Liver (tissue), 9 donors: ENCODE measurements around the gene CARS1. TPM values are rescaled to one million over a fixed set of nuclear protein-coding genes. Genes with fewer than 3 reads are reported as not detected.

Source experiments
- DNase-seq: peaks from one replicate; pipeline ENCODE4 v3.0.0-alpha.2; 2017; ENCODE audit warnings: low spot score
- H3K27ac ChIP-seq, 2 donors: one replicate each; pipeline ENCODE4 v1.7.0; 2013; ENCODE audit warnings: inconsistent platforms in 2 of 2, low read length in 2 of 2, control low read depth in 1 of 2, low read depth in 1 of 2, mild to moderate bottlenecking in 1 of 2
- H3K27me3 ChIP-seq, 4 donors: one replicate each; pipeline versions ENCODE4 v1.6.1 to v1.7.0; 2013; ENCODE audit warnings: low read length in 3 of 4, inconsistent platforms in 1 of 4, mild to moderate bottlenecking in 1 of 4, moderate library complexity in 1 of 4; ENCODE audit not compliant: control insufficient read depth in 4 of 4, insufficient read depth in 4 of 4
- H3K36me3 ChIP-seq, 4 donors: one replicate each; pipeline versions ENCODE4 v1.6.1 to v1.7.0; 2013; ENCODE audit warnings: low read length in 3 of 4, mild to moderate bottlenecking in 3 of 4, low read depth in 1 of 4, moderate library complexity in 1 of 4; ENCODE audit not compliant: control insufficient read depth in 4 of 4, insufficient read depth in 3 of 4
- H3K4me1 ChIP-seq, 4 donors: one replicate each; pipeline versions ENCODE4 v1.6.1 to v1.7.0; 2013; ENCODE audit warnings: low read length in 3 of 4, mild to moderate bottlenecking in 3 of 4, moderate library complexity in 1 of 4; ENCODE audit not compliant: control insufficient read depth in 4 of 4, insufficient read depth in 4 of 4
- H3K4me3 ChIP-seq, 3 donors: one replicate each; pipeline versions ENCODE4 v1.6.1 to v1.7.0; 2013; ENCODE audit warnings: low read length in 3 of 3, control low read depth in 1 of 3, low read depth in 1 of 3, mild to moderate bottlenecking in 1 of 3
- H3K9ac ChIP-seq, 2 donors: one replicate each; pipeline ENCODE4 v1.7.0; 2013; ENCODE audit warnings: low read length in 2 of 2, mild to moderate bottlenecking in 2 of 2, moderate library complexity in 2 of 2, control low read depth in 1 of 2, low read depth in 1 of 2
- H3K9me3 ChIP-seq, 4 donors: one replicate each; pipeline versions ENCODE4 v1.6.1 to v1.7.0; 2013; ENCODE audit warnings: low read length in 3 of 4; ENCODE audit not compliant: control insufficient read depth in 4 of 4
- ATF3 ChIP-seq: IDR thresholded peaks from 2 replicates; pipeline ENCODE4 v1.6.1; 2016; ENCODE audit warnings: antibody characterized with exemption
- CTCF ChIP-seq: fragments of 150-350 bp; IDR thresholded peaks from 2 replicates; pipeline ENCODE4 v1.5.1; 2017; ENCODE audit warnings: improper control_type of control experiment, low read depth, low read length; ENCODE audit not compliant: missing input control
- EGR1 ChIP-seq, 2 donors: IDR thresholded peaks; 2 replicates each; pipeline ENCODE4 v1.6.1; 2016 to 2018; ENCODE audit warnings: antibody characterized with exemption in 2 of 2, low read depth in 2 of 2
- FOXA1 ChIP-seq: IDR thresholded peaks from 2 replicates; pipeline ENCODE4 v1.6.1; 2016; ENCODE audit warnings: antibody characterized with exemption
- FOXA2 ChIP-seq: IDR thresholded peaks from 2 replicates; pipeline ENCODE4 v1.6.1; 2016; ENCODE audit warnings: antibody characterized with exemption
- GABPA ChIP-seq, 2 donors: IDR thresholded peaks in 1 of 2; conservative IDR thresholded peaks in 1 of 2; 2 replicates each; pipeline ENCODE4 v1.6.1; 2016; ENCODE audit warnings: antibody characterized with exemption in 2 of 2, mild to moderate bottlenecking in 1 of 2, moderate library complexity in 1 of 2
- HNF4A ChIP-seq, 2 donors: conservative IDR thresholded peaks; 2 replicates each; pipeline ENCODE4 v1.6.1; 2016; ENCODE audit warnings: antibody characterized with exemption in 2 of 2, mild to moderate bottlenecking in 2 of 2
- HNF4G ChIP-seq: IDR thresholded peaks from 2 replicates; pipeline ENCODE4 v1.6.1; 2016; ENCODE audit warnings: antibody characterized with exemption
- JUND ChIP-seq, 2 donors: IDR thresholded peaks; 2 replicates each; pipeline ENCODE4 v1.6.1; 2016; ENCODE audit warnings: antibody characterized with exemption in 2 of 2
- MAX ChIP-seq: IDR thresholded peaks from 2 replicates; pipeline ENCODE4 v1.6.1; 2016; ENCODE audit warnings: antibody characterized with exemption
- NR2F2 ChIP-seq: IDR thresholded peaks from 2 replicates; pipeline ENCODE4 v1.6.1; 2016; ENCODE audit warnings: antibody characterized with exemption
- RAD21 ChIP-seq, 2 donors: IDR thresholded peaks; 2 replicates each; pipeline ENCODE4 v1.6.1; 2016; ENCODE audit warnings: antibody characterized with exemption in 2 of 2, mild to moderate bottlenecking in 2 of 2
- REST ChIP-seq: IDR thresholded peaks from 2 replicates; pipeline ENCODE4 v1.6.1; 2016; ENCODE audit warnings: antibody characterized with exemption, mild to moderate bottlenecking
- RXRA ChIP-seq, 2 donors: IDR thresholded peaks; 2 replicates each; pipeline ENCODE4 v1.6.1; 2017 to 2018; ENCODE audit warnings: antibody characterized with exemption in 2 of 2, mild to moderate bottlenecking in 1 of 2
- SP1 ChIP-seq: IDR thresholded peaks from 2 replicates; pipeline ENCODE4 v1.6.1; 2018; ENCODE audit warnings: antibody characterized with exemption, mild to moderate bottlenecking
- YY1 ChIP-seq: IDR thresholded peaks from 2 replicates; pipeline ENCODE4 v1.6.1; 2016; ENCODE audit warnings: antibody characterized with exemption, mild to moderate bottlenecking
- ZBTB33 ChIP-seq: IDR thresholded peaks from 2 replicates; pipeline ENCODE4 v1.6.1; 2016; ENCODE audit warnings: antibody characterized with exemption
- WGBS: extraction: QIAGEN DNeasy Blood & Tissue Kit; methylation state at CpG from one replicate; pipeline ENCODE4 v1.1.7; 2013; 5-methylcytosine and 5-hydroxymethylcytosine counted together
- polyA plus RNA-seq, 2 donors: library from polyadenylated mRNA; stranded (reverse) in 1 of 2; unstranded in 1 of 2; fragments of 200-250 nt in 1 of 2; fragments of >200 nt in 1 of 2; fragmentation: Nextera tagmentation in 1 of 2; extraction: Ambion mirVana in 1 of 2; gene quantifications; one replicate each; pipeline versions ENCODE4 v1.2.1 to v1.2.3, GENCODE V29; 2013 to 2015
- total RNA-seq, 2 donors: library from RNA; depleted of rRNA; stranded (reverse); fragments of >200 nt; gene quantifications; one replicate each; pipeline ENCODE4 v1.2.3, GENCODE V29; 2014
- donor health status: healthy.
- donor health status: healthy.
- donor health status: healthy.
- donor health status: healthy.
- donor health status: healthy.

Gene CARS1
- total and polyA plus RNA-seq, 4 donors = 15.2 to 40.1 (median 22.1) TPM

- H3K9ac ChIP-seq = no peak overlapping the region
- no peak for DNase-seq
- peaks cover 4 to 41% (median 12%) of the 10 kb centered on the region in 4 donors for H3K36me3 ChIP-seq
- no peak overlapping the region for H3K4me3 ChIP-seq
- 81% methylated on average over 6 of the region's 6 CpGs for WGBS
- TF ChIP-seq JUND (IDR thresholded peaks at IDR 0.05) (no peak), YY1 (no peak), CTCF (no peak), REST (no peak), RAD21 (IDR thresholded peaks at IDR 0.05) (no peak), ATF3 (no peak), FOXA2 (no peak), RXRA (IDR thresholded peaks at IDR 0.05) (no peak), HNF4G (no peak), HNF4A (conservative IDR thresholded peaks at IDR 0.05) (no peak), EGR1 (IDR thresholded peaks at IDR 0.05; ENCODE audit: low read depth in 2 of 2) (no peak), MAX (no peak), GABPA (IDR thresholded peaks at IDR 0.05 in 1 of 2, conservative IDR thresholded peaks at IDR 0.05 in 1 of 2) (no peak), ZBTB33 (no peak), NR2F2 (no peak), FOXA1 (no peak), SP1 (no peak)
- H3K27ac ChIP-seq = peak overlapping the region; percentile 20 to 26
- no peaks in the 10 kb centered on the region for H3K9me3 ChIP-seq
- no peaks in the 10 kb centered on the region for H3K27me3 ChIP-seq
- peaks cover 6 to 29% (median 23%) of the 10 kb centered on the region in 4 donors for H3K4me1 ChIP-seq
These were observed 55.7 kb downstream of the CARS1 start for GRCh38 chr11:3001496-3001895.
